CD4-positive, alpha-beta T cell treated with Interferon alpha-2 for 1 hour (primary cell): ENCODE results near the gene SCO2.

Source experiments
- DNase-seq, 2 donors: peaks; one replicate each; pipeline ENCODE4 v3.0.0-alpha.2; 2020 to 2022

Gene SCO2, protein sequence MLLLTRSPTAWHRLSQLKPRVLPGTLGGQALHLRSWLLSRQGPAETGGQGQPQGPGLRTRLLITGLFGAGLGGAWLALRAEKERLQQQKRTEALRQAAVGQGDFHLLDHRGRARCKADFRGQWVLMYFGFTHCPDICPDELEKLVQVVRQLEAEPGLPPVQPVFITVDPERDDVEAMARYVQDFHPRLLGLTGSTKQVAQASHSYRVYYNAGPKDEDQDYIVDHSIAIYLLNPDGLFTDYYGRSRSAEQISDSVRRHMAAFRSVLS

GRCh38 chr22:50525104-50525857, at the start of gene SCO2:
Gene SCO2, minus strand, starts transcription at chr22:50525598. Its CDS starts 1,187 bp downstream, at chr22:50524411.
- peak; percentile 97 to 98 for DNase-seq

GRCh38 chr22:50574383-50574755, 49.0 kb upstream of the SCO2 start:
- no peak for DNase-seq

GRCh38 chr22:50573491-50574382, 48.3 kb upstream of the SCO2 start:
- DNase-seq: no peak

DNA sequence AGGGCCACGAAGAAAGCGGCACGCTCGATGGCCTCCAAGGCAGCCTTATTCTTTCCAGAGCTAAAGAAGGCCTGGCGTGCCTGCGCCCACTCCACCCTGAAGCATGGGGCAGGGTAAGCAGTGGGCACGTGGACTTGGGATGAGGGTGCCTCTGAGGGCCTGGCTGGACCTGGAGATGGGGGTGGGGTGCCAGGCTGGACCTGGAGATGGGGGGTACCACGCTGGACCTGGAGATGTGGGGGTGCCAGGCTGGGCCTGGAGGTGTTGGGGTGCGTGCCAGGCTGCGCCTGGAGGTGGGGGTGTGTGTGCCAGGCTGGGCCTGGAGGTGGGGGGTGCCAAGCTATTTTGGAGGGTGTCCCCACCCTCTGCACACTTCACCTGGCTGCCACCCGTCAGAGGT, 47.6 kb upstream of the SCO2 start:
- no peak for DNase-seq

GRCh38 chr22:50571264-50572175, 46.1 kb upstream of the SCO2 start:
- DNase-seq: no peak

GRCh38 chr22:50570861-50571260, 45.5 kb upstream of the SCO2 start:
- DNase-seq: no peak

- DNase-seq: no peak
Observed at GRCh38 chr22:50569896-50570535, 44.6 kb upstream of the SCO2 start.

GRCh38 chr22:50569041-50569459, 43.7 kb upstream of the SCO2 start:
- no peak for DNase-seq

DNA sequence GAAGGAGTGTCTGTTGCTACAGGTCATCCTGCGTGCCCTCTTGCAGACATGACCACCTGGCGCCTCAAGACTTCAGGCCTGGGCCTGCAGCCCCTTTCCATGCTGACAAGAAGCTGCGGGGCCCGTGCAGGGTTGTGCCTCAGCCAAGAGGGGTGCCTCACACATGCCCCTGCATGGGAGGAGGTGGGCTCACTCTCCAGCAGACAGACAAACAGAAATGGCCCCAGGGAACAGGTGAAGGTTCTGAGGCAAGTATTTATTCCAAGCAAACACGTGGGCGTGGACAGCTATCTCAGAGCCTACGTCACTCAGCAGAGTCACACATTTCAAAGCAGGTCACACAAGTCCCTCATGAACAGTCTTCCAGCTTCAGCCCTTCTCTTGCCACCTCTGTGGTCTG, 43.2 kb upstream of the SCO2 start:
- no peak for DNase-seq

- DNase-seq: no peak
Observed at GRCh38 chr22:50567721-50568252, 42.4 kb upstream of the SCO2 start.

DNA sequence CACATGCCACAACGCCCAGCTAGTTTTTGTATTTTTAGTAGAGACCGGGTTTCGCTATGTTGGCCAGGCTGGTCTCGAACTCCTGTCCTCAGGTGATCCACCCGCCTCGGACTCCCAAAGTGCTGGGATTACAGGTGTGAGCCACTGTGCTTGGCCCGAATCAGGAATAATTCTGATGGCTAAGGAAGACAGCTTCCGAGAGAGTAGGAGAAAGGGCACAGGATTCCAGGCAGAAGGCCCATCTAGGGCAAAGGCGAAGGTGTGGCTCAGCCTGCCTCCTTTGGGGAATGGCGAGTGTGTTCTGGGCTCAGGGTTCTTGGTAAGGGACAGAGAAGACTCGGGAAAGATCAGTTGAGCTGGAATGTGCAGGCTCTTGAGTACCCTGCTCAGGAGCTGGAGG, 38.9 kb upstream of the SCO2 start:
- no peak for DNase-seq

DNA sequence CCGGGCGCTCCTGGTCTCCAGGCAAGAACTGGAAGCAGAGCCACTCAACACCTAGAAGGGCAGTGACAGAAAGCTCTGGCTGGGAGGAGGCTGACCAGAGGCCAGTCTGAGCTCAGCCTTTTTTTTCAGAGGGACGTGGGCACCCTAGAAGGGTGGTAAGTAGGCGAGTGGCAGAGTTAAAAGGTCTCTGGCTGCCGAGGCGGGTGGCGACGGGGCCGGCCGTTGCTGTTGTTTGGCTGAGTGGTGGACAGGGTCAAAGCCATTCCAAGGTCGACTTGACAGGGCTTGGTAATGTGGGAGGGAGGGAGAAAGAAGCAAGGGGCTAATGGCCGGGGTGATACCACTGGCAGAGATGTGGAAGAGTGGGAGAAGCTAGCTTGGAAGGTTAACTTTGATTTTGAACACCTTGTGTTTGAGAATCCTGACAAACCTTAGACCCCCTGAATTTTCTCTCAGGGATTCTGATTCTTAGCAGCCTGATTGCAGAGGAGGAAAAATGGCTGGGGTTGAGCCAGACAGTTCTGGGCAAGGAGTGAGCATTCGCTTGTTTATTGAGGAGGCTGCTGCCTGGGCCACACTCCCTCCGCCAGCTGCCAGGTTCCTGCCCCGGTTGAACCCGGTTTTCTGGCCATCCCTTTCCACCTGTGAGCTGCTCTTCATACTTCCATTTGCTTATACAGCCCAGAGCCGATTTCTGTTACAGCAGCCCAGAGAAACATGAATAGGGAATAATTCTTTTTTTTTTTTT, 38.2 kb upstream of the SCO2 start:
- DNase-seq: no peak

DNA sequence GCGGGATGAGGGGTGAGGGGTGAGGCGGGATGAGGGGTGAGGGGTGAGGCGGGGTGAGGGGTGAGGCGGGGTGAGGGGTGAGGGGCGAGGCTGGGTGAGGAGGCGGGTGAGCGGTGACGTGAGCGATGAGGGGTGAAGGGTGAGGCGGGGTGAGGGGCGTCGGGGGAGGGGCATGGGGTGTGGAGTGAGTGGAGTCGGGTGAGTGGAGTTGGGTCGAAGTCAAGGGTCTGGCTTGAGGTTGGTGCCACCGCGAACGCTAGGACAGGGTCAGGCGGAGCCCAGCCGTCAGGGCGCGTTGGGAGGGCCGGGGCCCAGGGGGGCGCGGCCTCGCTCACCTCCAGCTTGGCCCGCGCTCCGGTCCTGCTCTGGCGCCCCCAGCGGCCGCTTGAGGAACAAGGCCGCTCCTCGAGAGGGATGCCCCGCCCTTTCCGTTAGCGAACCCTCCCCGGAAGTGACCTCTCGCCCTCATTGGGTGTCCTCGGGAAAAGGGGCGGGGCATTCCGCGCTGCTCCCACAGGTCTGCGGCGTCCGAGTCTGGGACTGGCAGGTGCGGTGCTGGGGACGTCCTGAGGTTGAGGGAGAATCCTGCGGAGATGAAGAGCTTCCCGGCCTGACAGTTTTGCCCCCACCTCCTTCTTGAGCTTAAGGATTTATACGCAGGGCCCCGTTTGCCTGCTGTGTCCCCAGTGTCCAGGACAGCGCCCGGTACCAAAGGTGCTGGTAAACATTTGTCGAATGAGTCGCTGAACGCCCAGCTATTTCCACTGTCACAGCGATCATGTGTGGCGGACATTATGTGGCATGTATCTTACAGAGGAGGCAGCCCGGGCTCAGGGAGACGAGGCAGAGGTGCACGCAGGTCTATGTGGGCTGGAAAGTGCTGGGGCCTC, 37.4 kb upstream of the SCO2 start, which contains the start of gene SYCE3:
SYCE3 (minus strand) TSS at position 397 of the 890 bp plus-strand sequence. CDS start 6,514 bp downstream, outside the sequence.
- peak; percentile 96 to 98 for DNase-seq

- DNase-seq: peak in 1 of 2 donors; percentile 41
Observed at GRCh38 chr22:50561401-50562358, 36.3 kb upstream of the SCO2 start.

- no peak for DNase-seq
Observed at GRCh38 chr22:50560034-50560433, 34.6 kb upstream of the SCO2 start.

GRCh38 chr22:50556703-50557102, 31.3 kb upstream of the SCO2 start:
- DNase-seq: no peak

DNA sequence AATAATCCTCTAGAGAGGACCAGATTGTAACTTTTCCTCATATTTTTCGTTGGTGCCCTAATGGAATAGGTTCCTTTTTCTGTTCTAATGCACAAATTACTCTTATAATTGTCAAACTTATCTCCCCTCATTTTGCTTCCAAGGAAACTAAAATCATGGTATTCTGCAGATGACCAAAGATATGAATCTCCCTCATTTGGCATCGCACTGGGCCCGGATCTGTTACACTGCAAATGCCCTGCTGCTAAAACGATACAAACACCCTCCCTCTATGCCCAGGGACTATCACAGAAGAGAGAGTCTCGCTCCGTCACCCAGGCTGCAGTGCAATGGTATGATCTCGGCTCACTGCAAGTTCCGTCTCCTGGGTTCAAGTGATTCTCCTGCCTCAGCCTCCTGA, 27.9 kb upstream of the SCO2 start:
- no peak for DNase-seq

GRCh38 chr22:50551160-50551752, 25.9 kb upstream of the SCO2 start:
- no peak for DNase-seq
